HG03108 (cell line): ENCODE measurements around the gene TNRC6B.
"Not testable (repeated sequence)": the region's sequence is repeated elsewhere in the genome, so short reads cannot be mapped to it uniquely, and the experiment has no call there.

Experiments used
- ATAC-seq: cut with Tn5 transposase; IDR thresholded peaks from one replicate; pipeline ENCODE4 v1.9.1; 2021; ENCODE audit warnings: moderate library complexity; ENCODE audit not compliant: unreplicated experiment

Gene TNRC6B

DNA sequence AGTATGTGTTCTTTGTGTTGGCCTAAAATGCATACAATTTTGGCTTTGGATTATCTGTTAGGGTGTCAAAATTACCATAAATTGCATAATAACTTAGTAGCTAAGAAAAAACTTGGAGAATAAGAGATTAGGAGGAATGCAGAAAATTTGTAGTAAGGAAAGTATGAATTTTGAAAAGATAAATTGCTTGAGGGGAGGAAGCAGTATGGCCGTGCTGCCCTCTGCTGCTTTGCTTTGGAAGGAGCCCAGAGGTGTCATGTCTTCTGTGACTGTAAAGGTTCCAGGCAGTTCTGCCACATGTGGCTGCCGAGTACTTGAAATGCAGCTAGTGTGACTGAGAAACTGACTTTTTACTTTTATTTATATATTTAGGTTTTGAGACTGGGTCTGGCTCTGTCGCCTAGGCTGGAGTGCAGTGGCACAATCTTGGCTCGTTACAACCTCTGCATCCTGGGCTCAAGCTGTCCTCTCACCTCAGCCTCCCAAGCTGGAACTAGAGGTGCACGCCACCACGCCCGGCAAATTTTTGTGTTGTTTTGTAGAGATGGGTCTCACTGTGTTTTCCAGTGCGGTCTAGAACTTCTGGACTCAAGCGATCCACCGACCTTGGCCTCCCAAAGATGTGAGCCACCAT, 170.4 kb downstream of the TNRC6B start:
- no peak for ATAC-seq

DNA sequence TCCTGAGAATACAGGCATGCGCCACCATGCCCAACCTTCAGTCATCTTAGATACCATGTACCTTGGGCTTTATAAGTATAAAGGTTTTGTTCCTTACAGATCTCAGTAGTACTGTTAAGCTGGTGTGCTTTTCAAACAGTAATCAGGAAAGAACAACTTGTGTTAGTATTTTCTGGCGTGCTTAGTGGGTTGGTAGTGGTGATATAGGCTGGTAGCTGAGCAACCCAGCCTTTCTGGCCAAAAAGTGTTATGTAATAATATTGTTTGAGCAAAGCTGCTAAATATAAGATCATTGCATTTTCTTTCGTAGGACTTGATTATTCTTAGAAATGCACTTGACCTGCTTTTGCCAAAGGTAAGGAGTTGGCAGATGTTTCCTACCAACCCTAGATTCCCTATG, 175.0 kb downstream of the TNRC6B start:
- no peak for ATAC-seq

DNA sequence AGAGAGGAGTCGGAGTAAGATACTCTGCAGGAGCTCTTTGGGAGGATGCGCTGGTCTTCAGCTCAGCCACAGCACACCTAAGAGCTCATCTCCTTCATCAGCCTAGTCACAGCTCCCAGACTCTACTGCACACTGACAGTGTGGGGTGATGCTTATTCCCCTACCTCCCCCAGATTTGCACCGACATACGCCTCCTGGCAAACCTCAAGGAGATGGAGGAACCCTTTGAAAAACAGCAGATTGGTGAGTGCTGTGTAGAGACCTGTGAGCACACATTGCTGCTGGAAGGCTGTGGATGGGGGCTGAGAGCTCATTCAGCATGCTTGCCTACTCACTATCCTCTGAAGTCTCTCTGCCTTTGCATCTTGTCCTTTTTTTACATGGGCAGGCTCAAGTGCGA, 183.4 kb downstream of the TNRC6B start:
- ATAC-seq = no peak

DNA sequence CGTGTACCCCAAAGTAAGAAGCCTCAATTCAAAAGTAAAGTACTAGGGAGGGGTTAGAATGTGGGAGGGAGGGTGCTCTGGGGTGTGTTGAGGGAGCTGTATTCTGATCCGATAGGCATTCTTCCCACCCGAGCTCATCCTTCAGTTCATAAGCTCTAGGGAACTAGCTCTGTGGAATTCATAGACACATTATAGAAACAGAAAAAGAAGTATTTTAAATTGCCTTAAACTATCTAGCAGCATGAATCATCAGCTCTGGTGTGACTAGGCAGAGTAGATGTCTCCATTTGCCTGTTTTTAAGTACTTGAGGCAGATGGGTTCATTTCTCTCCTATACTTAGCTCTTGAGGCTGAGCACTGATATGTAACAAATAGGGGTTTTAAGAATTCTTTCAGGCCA, 185.3 kb downstream of the TNRC6B start:
- ATAC-seq = no peak

DNA sequence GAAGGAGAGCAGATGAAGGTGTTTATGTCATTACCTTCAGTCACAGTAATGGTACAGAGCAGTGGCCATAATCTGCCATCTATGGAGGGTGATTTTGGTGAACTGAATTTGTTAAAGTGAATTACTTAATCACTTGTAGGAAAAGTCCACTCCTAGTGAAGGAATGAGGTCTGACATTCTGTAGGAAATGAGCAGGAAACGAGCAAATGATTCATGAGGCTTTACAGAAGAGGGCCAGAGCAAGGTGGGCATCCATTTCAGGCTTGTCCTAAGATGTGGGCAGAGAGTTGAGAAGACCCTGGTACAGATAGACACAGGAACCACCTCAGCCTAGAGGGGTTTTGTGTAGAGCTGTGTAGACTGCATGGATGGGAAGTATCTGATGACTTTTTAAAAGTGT, 186.7 kb downstream of the TNRC6B start:
- ATAC-seq = no peak

DNA sequence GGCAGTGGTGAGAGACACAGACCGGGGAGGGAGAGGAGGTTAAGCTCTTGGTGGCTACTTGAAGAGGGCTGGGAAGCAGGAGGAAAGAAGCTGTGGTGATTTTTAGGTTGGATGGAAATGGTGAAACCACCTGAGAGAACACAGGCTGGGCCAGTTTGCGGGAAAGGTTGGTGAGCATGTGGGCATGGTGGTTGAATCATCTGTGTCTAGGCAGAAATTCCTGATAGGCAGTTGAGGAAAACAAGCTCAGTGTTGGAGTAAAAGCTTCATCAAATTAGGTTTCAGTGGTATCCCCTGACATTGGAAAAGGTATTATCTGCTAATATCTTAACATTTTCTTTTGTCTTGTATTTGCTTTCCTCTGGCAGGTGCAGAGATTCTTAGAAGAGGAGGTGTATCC, 188.3 kb downstream of the TNRC6B start:
- ATAC-seq = no peak

DNA sequence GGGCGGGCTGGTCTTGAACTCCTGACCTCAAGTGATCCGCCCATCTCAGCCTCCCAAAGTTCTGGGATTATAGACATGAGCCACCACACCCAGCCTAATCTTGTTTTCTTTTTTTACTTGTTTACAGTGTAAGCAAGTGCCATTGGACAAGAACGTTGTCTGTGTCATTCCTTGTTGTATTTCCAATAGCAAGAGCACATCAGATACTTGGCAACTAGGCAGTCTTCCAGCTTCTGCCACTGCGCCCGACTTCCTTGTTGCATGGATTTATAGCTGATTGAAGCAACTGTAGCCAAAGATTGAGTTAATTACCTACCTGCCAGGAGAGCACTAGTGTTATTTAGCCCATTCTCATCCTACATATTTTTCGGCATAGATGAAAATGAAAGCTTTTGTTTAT, 189.6 kb downstream of the TNRC6B start:
- no peak for ATAC-seq

DNA sequence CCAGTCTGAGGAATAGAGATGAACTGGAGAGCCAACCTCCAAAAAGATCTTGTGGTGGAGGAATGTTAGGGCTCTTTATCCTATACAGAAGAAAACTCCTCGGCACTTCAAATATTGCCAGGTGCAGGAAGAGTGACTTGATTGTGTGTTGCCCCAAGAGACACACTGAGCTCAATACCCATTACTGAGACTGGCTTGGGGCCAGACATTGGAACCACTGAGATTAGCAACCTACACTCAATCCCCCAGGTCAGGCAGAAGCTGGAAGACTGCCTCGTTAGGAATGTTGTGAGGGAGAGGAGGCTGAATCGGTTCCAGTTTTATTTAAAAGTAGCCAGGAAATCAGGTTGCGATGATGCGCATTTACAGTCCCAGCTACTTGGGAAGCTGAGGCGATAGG, 190.3 kb downstream of the TNRC6B start:
- no peak for ATAC-seq

DNA sequence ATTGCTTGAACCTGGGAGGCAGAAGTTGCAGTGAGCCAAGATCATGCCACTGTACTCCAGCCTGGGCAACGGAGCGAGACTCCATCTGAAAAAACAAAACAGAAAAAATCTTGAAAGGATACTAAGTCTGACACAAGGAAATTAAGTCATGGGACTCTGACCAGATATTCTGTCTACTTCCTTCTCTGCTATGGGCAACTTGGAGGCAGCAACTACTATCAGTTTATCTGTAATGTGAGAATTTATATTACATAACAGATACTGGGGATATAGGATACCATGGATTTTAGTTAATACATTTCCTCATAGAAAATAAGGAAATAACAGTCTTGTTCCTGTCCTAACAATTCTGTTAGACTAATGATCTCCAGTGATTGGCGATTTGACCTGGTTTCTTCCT, 191.1 kb downstream of the TNRC6B start:
- no peak for ATAC-seq

DNA sequence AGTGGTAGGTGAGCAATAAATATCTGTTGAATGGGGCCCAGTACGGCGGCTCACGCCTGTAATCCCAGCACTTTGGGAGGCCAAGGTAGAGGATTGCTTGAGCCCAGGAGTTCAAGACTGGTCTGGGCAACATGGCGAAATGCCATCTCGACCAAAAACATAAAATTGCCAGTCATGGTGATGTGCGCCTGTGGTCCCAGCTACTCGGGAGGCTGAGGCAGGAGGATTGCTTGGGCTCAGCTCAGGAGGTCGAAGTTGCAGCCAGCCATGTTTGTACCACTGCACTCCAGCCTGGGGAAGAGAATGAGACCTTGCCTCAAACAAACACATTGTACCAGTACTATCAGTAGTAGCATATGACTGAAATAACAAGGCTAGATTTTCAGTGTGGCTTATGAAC, 196.8 kb downstream of the TNRC6B start:
- no peak for ATAC-seq

DNA sequence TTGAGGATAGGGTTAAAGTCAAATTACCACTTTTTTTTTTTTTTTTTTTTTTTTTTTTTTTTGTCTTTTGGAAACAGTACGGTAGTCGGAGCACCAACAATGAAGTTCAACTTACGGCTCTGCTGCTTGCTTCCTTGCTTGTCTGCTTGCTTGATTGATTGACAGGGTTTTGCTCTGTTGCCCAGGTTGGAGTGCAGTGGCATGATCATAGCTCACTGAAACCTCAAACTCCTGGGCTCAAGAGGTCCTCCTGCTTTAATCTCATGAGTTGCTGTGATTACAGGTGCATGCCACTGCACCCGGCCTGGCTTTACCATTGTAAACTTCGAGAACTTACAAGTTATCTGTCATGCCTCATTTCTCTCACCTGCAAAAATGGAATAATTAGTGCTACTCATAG, 198.4 kb downstream of the TNRC6B start:
- no peak for ATAC-seq

DNA sequence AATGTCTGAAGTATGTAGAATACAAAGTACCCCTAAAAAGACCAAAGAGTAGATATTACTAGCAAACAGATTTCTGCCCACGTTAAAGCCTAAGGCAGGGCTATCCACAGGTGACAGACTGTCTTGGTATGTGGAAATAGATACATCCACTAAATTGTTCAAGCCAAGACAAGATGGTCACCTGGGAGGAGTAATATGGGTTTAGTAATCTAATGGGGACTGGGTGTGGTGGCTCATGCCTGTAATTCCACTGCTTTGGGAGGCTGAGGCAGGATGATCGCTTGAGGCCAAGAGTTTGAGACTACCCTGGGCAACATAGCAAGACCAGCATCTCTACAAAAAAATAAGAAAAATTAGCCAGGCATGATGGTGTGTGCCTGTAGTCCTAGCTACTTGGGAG, 200.2 kb downstream of the TNRC6B start:
- no peak for ATAC-seq

DNA sequence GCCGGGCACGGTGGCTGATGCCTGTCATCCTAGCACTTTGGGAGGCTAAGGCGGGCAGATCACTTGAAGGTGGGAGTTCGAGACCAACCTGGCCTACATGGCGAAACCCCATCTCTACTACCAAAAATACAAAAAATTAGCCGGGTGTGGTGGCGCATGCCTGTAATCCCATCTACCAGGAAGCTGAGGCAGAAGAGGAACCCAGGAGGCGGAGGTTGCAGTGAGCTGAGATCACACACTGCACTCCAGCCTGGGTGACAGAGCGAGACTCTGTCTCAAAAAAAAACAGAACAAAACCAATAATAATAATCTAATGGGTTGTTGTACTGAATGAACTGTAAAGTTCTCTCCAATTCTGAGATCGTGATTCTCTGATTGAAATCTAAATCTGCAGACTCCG, 200.7 kb downstream of the TNRC6B start:
- not testable (repeated sequence) for ATAC-seq

DNA sequence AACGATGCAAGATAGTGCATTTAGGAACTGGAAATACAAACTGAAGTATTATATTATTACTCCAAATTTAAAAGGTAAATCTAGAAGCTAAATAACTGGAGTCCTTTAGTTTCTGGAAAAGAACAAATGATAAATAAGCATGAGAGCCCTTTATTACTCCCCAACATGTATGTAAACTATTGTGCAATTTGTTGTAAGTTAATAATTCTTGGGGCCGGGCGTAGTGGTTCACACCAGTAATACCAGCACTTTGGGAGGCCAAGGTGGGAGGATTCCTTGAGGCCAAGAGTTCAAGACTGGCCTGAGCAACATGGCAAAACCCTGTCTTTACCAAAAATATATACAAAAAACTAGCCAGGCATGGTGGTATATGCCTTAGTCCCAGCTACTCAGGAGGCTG, 203.7 kb downstream of the TNRC6B start:
- no peak for ATAC-seq

DNA sequence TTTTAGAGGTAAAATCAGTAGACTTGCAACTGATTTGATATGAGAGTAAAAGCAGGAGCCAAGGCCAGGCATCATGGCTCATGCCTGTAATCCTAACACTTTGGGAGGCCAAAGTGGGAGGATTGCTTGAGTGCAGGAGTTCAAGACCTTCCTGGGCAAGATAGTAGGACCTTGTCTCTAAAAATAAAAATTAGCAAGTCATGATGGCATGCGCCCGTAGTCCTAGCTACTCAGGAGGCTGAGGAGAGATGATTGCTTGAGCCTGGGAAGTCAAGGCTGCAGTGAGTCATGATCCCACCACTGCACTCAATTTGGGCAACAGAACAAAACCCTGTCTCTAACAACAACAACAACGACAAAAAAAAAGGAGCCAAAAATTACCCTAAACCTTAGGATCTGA, 206.2 kb downstream of the TNRC6B start:
- ATAC-seq = no peak

DNA sequence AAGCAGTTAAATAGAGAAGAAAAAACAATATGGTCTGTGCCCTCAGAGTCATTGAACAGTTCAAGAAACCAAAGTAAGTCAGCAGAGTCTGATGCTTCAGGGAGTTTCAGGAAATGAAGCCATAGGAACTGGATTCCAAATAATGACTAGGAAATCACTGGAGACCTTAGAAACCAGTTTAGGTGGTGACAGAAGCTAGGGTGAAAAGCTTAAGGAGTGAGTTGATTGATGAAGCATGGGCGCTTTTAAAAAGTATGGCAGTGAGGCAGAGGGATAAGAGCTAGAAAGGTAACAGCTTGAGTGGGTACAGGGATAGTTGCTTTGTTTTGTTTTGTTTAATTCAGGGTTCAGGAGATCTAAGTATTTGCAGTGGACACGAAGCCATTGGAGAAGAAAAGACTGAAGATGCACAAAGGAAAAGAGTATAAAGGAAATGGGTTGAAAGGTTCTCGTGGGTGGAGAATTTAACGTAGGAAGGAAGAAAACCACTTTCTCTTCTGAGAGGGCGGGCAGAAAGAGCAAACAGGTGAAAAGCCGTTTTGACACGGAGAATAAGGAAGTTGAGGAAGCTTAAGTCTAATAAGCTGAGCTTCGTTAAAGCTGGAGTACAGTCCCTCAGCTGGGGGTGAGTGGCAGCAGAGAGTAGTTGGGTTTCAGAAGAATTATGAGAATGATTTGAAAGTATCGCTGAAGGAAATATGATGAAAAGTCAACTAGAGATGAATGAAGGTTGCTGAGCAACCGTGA, 207.5 kb downstream of the TNRC6B start:
- ATAC-seq = no peak
